Natural killer cell (primary cell): Measurements from ENCODE around the gene TPO. TPM values are rescaled to one million over a fixed set of nuclear protein-coding genes. Genes with fewer than 3 reads are reported as not detected.
"Not testable (repeated sequence)": the region's sequence is repeated elsewhere in the genome, so short reads cannot be mapped to it uniquely, and the experiment has no call there.

Experiments used
- ATAC-seq, 3 donors: fragments of 150-1000 bp in 2 of 3; fragments of 200-7000 bp in 1 of 3; cut with Tn5 transposase; 1 replicate in 1 of 3; 2 replicates in 2 of 3; pipeline ENCODE4 v1.10.0; 2021; ENCODE audit warnings: mild to moderate bottlenecking in 2 of 3, moderate library complexity in 2 of 3
- DNase-seq, 2 donors: peaks; one replicate each; pipeline versions ENCODE4 v3.0.0 to v3.0.0-alpha.2; 2013 to 2021; ENCODE audit warnings: mixed read lengths in 1 of 2
- H3K27ac ChIP-seq: one replicate; pipeline ENCODE4 v1.5.1; 2013; ENCODE audit warnings: mild to moderate bottlenecking, low read length
- H3K27me3 ChIP-seq: one replicate; pipeline ENCODE4 v1.6.1; 2013; ENCODE audit warnings: low read length; ENCODE audit not compliant: control insufficient read depth, insufficient read depth
- H3K36me3 ChIP-seq: one replicate; pipeline ENCODE4 v1.6.1; 2013; ENCODE audit warnings: low read length; ENCODE audit not compliant: control insufficient read depth, insufficient read depth
- H3K4me1 ChIP-seq: one replicate; pipeline ENCODE4 v1.6.1; 2013; ENCODE audit warnings: low read length; ENCODE audit not compliant: control insufficient read depth, insufficient read depth
- H3K4me3 ChIP-seq: one replicate; pipeline ENCODE4 v1.5.1; 2013; ENCODE audit warnings: low read length
- H3K9me3 ChIP-seq: one replicate; pipeline ENCODE4 v1.6.1; 2013; ENCODE audit warnings: low read length; ENCODE audit not compliant: control insufficient read depth, insufficient read depth
- H3K27ac Mint-ChIP-seq, 2 donors: one replicate each; pipeline ENCODE4 v1.8.0; 2022; ENCODE audit warnings: mild to moderate bottlenecking in 2 of 2, mixed read lengths in 2 of 2, moderate library complexity in 1 of 2
- H3K27me3 Mint-ChIP-seq, 2 donors: one replicate each; pipeline ENCODE4 v1.8.0; 2022; ENCODE audit warnings: low read depth in 2 of 2, mixed read lengths in 2 of 2
- H3K36me3 Mint-ChIP-seq: one replicate; pipeline ENCODE4 v1.8.0; 2022; ENCODE audit warnings: mixed read lengths
- H3K4me1 Mint-ChIP-seq, 2 donors: one replicate each; pipeline ENCODE4 v1.8.0; 2022; ENCODE audit warnings: mixed read lengths in 2 of 2
- H3K4me3 Mint-ChIP-seq: one replicate; pipeline ENCODE4 v1.8.0; 2022; ENCODE audit warnings: mild to moderate bottlenecking, moderate library complexity, mixed read lengths
- H3K9me3 Mint-ChIP-seq, 2 donors: one replicate each; pipeline ENCODE4 v1.8.0; 2022; ENCODE audit warnings: mixed read lengths in 2 of 2
- CTCF ChIP-seq: fragments of 200-600 bp; IDR thresholded peaks from one replicate; pipeline ENCODE4 v1.8.0; 2022; ENCODE audit warnings: antibody characterized with exemption
- WGBS: methylation state at CpG from one replicate; pipeline ENCODE4 v1.1.7; 2013; ENCODE audit warnings: missing lambda C conversion rate; ENCODE audit not compliant: insufficient coverage; 5-methylcytosine and 5-hydroxymethylcytosine counted together
- intact Hi-C: fragments of 100-400 bp; cut with micrococcal nuclease; formaldehyde crosslinking; loops from one replicate; pipeline ENCODE4 v1.14.2; 2022
- total RNA-seq, 4 donors: library from RNA; stranded (reverse); fragments of 120-200 nt in 1 of 4; gene quantifications; one replicate each; pipeline versions ENCODE4 v1.2.3 to v1.2.4, GENCODE V29; 2013 to 2022

TPO gene
- total RNA-seq, 3 donors from 2014 or later (not counting 1 experiment from before 2014, with no cell fraction given): not detected

DNA sequence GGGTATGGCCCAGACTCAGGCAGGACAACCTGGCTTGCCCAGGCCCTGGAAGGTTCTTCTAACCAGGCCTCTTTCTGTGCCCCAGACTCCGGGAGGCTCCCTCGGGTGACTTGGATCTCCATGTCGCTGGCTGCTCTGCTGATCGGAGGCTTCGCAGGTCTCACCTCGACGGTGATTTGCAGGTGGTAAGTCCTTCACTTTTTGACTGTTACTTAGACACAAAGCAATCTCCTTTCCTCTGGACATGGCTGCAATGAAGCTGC, 103.5 kb downstream of the TPO start:
- Mint-ChIP-seq H3K27ac (no peak overlapping the region), H3K4me1 (peaks cover 11 to 13% of the 10 kb centered on the region in 2 donors)
- 92% methylated on average over 7 of the region's 7 CpGs for WGBS

GRCh38 chr2:1517291-1517690, 104.0 kb downstream of the TPO start:
- H3K4me1 ChIP-seq, H3K36me3 Mint-ChIP-seq, intact Hi-C loops, H3K36me3 ChIP-seq, H3K27me3 ChIP-seq, H3K27ac ChIP-seq, H3K9me3 Mint-ChIP-seq, ATAC-seq, H3K4me3 Mint-ChIP-seq, H3K27me3 Mint-ChIP-seq, DNase-seq, H3K27ac Mint-ChIP-seq, H3K9me3 ChIP-seq, H3K4me3 ChIP-seq: not testable (repeated sequence)
- H3K4me1 Mint-ChIP-seq: peaks cover 11 to 13% of the 10 kb centered on the region in 2 donors
- 91% methylated on average over 5 of the region's 5 CpGs for WGBS

More for the DNA sequence above, 103.5 kb downstream of the TPO start:
- DNase-seq (no peak), ATAC-seq (no peak)
- Histone ChIP-seq H3K4me3 (no peak overlapping the region), H3K36me3 (no peaks in the 10 kb centered on the region), H3K27ac (no peak overlapping the region), H3K9me3 (no peaks in the 10 kb centered on the region), H3K4me1 (peaks cover 5% of the 10 kb centered on the region), H3K27me3 (no peaks in the 10 kb centered on the region)
- intact Hi-C loops: no loop called here
- H3K9me3 Mint-ChIP-seq: no peaks in the 10 kb centered on the region
- H3K4me3 Mint-ChIP-seq: no peak overlapping the region
- no peak for TF ChIP-seq CTCF
- H3K27me3 Mint-ChIP-seq: no peaks in the 10 kb centered on the region
- H3K36me3 Mint-ChIP-seq: no peaks in the 10 kb centered on the region

DNA sequence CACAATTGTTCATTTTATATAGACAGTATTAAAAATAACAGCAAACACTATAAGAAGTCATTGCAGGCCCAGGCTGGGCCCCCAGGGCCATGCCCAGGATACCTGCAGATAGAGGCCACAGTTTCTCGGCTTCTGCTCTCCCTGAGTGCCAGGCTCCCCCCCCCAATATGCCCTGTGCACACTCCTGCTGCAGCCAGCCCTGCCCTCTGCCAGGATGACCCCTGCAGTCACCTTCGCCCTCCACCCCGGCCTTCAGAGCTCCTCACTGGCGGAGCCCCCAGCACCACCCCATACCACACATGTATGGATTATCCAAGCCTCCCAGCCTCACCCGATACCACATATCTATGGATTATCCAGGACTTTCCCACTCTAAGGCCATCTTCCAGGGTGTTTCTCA, 104.5 kb downstream of the TPO start:
- Histone ChIP-seq H3K9me3 (no peaks in the 10 kb centered on the region), H3K36me3 (no peaks in the 10 kb centered on the region), H3K27me3 (no peaks in the 10 kb centered on the region), H3K27ac (no peak overlapping the region), H3K4me3 (no peak overlapping the region), H3K4me1 (peaks cover 5% of the 10 kb centered on the region)
- Mint-ChIP-seq H3K4me3 (no peak overlapping the region), H3K9me3 (no peaks in the 10 kb centered on the region), H3K36me3 (no peaks in the 10 kb centered on the region), H3K27me3 (no peaks in the 10 kb centered on the region), H3K27ac (no peak overlapping the region), H3K4me1 (peaks cover 11 to 13% of the 10 kb centered on the region in 2 donors)
- ATAC-seq (peak in 1 of 3 donors; percentile 7), DNase-seq (no peak)
- intact Hi-C loops: no loop called here
- WGBS: 96% methylated on average over 5 of the region's 5 CpGs
- no peak for TF ChIP-seq CTCF

- Mint-ChIP-seq H3K4me1 (peaks cover 11 to 13% of the 10 kb centered on the region in 2 donors), H3K4me3 (no peak overlapping the region), H3K9me3 (no peaks in the 10 kb centered on the region), H3K27ac (peak overlapping the region in 1 of 2 donors; percentile 45), H3K27me3 (no peaks in the 10 kb centered on the region), H3K36me3 (no peaks in the 10 kb centered on the region)
- Histone ChIP-seq H3K36me3 (no peaks in the 10 kb centered on the region), H3K4me3 (no peak overlapping the region), H3K27ac (peak overlapping the region; percentile 14), H3K9me3 (no peaks in the 10 kb centered on the region), H3K27me3 (no peaks in the 10 kb centered on the region), H3K4me1 (peaks cover 5% of the 10 kb centered on the region)
- DNase-seq (peak in 1 of 2 donors; percentile 59), ATAC-seq (peak in 2 of 3 donors; percentile 28 to 37)
- 15% methylated on average over 3 of the region's 3 CpGs for WGBS
- no peak for TF ChIP-seq CTCF
- intact Hi-C loops: no loop called here
Observed at GRCh38 chr2:1518331-1518803, 105.1 kb downstream of the TPO start.
